GM13977 (cell line): Measurements from ENCODE around the gene LHCGR.

ENCODE experiments used
- DNase-seq: peaks from one replicate; pipeline ENCODE4 v3.0.0; 2012; ENCODE audit warnings: low spot score
- CTCF ChIP-seq: IDR thresholded peaks from 2 replicates; pipeline ENCODE4 v1.5.1; 2012; ENCODE audit warnings: mild to moderate bottlenecking, control low read depth; ENCODE audit not compliant: insufficient read depth; ENCODE audit errors: extremely low read depth, missing control alignments
- in situ Hi-C: fragments of 300-500 bp; cut with MboI; formaldehyde crosslinking; loops from one replicate; pipeline ENCODE4 v1.12.0; 2022; ENCODE audit warnings: low sequenced_read_pairs, low pct_unique_long_range_greater_than_20kb, mixed read lengths, inconsistent platforms; ENCODE audit not compliant: unreplicated experiment

LHCGR gene

GRCh38 chr2:48715042-48715899 lies 40.3 kb downstream of the LHCGR start:
- in situ Hi-C loops = no loop called here
- DNase-seq = no peak
- TF ChIP-seq CTCF = no peak

GRCh38 chr2:48714245-48714644 lies 41.3 kb downstream of the LHCGR start:
- TF ChIP-seq CTCF = no peak
- no peak for DNase-seq
- in situ Hi-C loops = no loop called here

- DNase-seq = no peak
- in situ Hi-C loops = no loop called here
- no peak for TF ChIP-seq CTCF
Observed at GRCh38 chr2:48713647-48714046, 41.9 kb downstream of the LHCGR start.

GRCh38 chr2:48712151-48712550 lies 43.4 kb downstream of the LHCGR start:
- DNase-seq = no peak
- in situ Hi-C loops = no loop called here
- no peak for TF ChIP-seq CTCF

GRCh38 chr2:48711343-48711742 lies 44.2 kb downstream of the LHCGR start:
- no peak for TF ChIP-seq CTCF
- in situ Hi-C loops = no loop called here
- DNase-seq = no peak

- DNase-seq = no peak
- no peak for TF ChIP-seq CTCF
- in situ Hi-C loops = no loop called here
Observed at GRCh38 chr2:48709096-48710034, 46.2 kb downstream of the LHCGR start.
